ENCODE data around the gene PPP1R18. TPM values are rescaled to one million over a fixed set of nuclear protein-coding genes. Genes with fewer than 3 reads are reported as not detected.
"Not testable (repeated sequence)": the region's sequence is repeated elsewhere in the genome, so short reads cannot be mapped to it uniquely, and the experiment has no call there.

PPP1R18 gene
- total RNA-seq, 1 donor from 2014 or later: 71.0 TPM

DNA sequence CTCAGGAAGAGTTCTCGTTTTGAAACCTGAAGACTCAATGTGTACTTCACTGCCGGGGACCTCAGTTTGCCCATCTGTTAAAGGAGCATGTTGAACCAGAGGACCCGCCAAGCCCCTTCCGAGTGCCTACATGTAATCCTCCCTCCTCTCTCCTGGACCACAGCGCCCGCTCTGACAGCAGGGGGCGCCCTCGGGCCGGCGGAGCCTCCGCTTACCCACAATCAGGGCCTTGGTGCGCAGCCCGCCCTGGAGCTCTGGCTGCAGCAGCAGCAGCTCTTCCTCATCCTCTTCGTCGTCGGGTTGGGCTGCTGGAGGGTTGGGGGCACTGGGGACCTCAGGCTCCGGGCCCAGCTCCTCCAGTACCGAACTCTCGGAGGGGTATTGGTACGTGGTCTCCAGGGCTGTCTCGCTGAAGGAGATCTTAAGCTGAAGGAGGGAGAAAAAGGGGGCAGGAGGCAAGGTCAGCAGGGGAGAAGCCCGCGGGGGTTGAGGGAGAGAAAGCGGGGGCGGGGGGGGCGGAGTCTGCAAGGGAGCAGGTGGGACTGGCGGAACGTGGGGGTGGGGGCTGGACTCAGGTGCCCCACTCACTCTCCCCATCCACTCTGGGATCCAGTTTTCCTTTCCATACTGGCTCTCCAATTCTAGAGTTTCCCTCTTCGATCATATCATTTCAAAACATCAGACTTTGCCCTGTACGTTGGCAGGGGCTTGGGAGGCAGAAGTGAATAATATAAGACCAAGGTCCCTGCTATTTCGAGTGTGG, 7.3 kb downstream of the PPP1R18 start:
- Mint-ChIP-seq H3K9me3 (no peaks in the 10 kb centered on the region), H3K4me1 (peaks cover 54% of the 10 kb centered on the region), H3K4me3 (peak overlapping the region; percentile 68), H3K36me3 (ENCODE audit: low read depth) (peaks cover 16% of the 10 kb centered on the region), H3K27me3 (ENCODE audit: low read depth) (no peaks in the 10 kb centered on the region), H3K27ac (ENCODE audit: unreplicated experiment) (no peak overlapping the region)
- peak; percentile 94 for DNase-seq (ENCODE audit: low read depth, low spot score)
- TF ChIP-seq, protein P1, sequence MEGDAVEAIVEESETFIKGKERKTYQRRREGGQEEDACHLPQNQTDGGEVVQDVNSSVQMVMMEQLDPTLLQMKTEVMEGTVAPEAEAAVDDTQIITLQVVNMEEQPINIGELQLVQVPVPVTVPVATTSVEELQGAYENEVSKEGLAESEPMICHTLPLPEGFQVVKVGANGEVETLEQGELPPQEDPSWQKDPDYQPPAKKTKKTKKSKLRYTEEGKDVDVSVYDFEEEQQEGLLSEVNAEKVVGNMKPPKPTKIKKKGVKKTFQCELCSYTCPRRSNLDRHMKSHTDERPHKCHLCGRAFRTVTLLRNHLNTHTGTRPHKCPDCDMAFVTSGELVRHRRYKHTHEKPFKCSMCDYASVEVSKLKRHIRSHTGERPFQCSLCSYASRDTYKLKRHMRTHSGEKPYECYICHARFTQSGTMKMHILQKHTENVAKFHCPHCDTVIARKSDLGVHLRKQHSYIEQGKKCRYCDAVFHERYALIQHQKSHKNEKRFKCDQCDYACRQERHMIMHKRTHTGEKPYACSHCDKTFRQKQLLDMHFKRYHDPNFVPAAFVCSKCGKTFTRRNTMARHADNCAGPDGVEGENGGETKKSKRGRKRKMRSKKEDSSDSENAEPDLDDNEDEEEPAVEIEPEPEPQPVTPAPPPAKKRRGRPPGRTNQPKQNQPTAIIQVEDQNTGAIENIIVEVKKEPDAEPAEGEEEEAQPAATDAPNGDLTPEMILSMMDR (conservative IDR thresholded peaks at IDR 0.05): peak; percentile 97

DNA sequence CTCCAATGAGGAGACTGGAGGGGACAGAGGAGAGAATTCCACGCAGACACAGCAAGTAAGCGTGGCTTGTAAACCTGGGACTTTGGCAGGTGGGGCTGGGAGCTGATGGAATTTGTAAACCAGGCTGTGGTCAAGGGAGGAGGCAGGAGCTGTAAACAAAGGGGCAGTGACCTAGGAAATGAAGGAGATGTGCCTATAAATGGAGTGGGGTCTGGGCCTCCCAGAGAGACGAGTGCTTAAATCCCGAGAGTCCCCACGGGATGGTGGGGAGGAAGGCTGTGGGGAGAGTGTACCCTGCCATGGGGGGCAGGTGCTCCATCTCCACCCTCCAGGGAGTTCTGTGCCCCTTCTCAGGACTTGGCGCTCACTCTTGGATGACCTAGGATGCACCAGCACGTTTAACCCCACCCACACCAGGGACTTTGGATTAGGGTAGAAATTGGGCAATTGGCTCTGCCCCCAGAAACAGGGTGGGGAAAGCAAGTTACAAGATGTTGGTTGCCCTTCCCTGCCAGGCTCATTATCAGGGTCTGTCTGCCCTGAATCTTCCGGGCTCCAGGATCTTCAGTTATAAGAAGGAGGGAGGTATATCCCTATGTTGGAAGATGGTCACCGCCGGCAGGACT, 9.7 kb downstream of the PPP1R18 start:
- Mint-ChIP-seq H3K27ac (ENCODE audit: unreplicated experiment) (no peak overlapping the region), H3K9me3 (no peaks in the 10 kb centered on the region), H3K4me3 (peak overlapping the region; percentile 12), H3K4me1 (peaks cover 39% of the 10 kb centered on the region), H3K36me3 (ENCODE audit: low read depth) (peaks cover 13% of the 10 kb centered on the region), H3K27me3 (ENCODE audit: low read depth) (no peaks in the 10 kb centered on the region)
- TF ChIP-seq, protein P1 (conservative IDR thresholded peaks at IDR 0.05): no peak
- no peak for DNase-seq (ENCODE audit: low read depth, low spot score)

DNA sequence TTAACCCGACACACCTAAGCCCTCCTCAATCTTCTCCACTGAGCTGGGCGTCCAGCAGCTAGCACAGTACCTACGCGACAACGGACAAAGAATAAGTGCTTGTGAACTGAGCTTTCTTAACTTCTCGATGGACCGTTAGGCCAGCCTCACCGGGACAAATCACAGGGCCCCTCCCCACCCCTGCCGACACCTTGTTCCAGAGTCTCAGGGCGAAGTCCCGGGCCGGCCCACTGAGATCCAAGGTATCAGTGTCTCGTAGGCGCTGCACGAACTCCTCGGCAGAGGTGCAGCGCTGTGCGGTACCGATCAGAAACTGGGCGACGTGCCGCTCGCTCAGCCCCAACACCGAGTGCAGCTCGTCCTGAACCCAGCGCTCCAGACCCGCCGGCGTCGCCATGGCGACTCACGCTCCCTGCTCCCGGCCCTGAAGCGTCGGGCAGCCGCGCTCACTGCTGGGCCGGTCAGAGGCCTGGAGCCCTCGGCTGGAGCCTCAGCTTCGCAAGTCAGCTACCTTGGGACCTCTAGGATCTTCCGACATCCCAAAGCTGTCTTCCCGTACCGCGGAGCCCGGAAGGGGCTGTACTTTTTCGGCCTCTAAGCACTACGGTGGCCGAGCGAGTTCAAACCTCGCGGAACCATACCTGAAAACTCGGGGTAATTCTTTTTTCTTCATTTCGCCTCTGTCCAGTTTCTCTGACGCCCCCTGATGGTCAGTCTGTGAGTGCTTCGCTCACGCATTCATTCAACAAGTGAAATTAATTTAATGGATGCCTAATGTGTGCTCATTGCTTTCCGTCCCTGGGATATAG, 13.8 kb downstream of the PPP1R18 start, which contains the start of gene DHX16:
Gene DHX16 (minus strand): TSS at position 562 of the 809 bp plus-strand sequence. CDS start 165 bp downstream, at position 397.
- Mint-ChIP-seq H3K4me3 (peak within 1 kb of the TSS; percentile 90), H3K9me3 (no peaks in the 10 kb centered on the region), H3K36me3 (ENCODE audit: low read depth) (peaks cover 10% of the 10 kb centered on the region), H3K27me3 (ENCODE audit: low read depth) (no peaks in the 10 kb centered on the region), H3K4me1 (peaks cover 18% of the 10 kb centered on the region), H3K27ac (ENCODE audit: unreplicated experiment) (peak within 1 kb of the TSS; percentile 28)
- TF ChIP-seq, protein P1 (conservative IDR thresholded peaks at IDR 0.05): peak; percentile 90
- DNase-seq (ENCODE audit: low read depth, low spot score): peak; percentile 97

DNA sequence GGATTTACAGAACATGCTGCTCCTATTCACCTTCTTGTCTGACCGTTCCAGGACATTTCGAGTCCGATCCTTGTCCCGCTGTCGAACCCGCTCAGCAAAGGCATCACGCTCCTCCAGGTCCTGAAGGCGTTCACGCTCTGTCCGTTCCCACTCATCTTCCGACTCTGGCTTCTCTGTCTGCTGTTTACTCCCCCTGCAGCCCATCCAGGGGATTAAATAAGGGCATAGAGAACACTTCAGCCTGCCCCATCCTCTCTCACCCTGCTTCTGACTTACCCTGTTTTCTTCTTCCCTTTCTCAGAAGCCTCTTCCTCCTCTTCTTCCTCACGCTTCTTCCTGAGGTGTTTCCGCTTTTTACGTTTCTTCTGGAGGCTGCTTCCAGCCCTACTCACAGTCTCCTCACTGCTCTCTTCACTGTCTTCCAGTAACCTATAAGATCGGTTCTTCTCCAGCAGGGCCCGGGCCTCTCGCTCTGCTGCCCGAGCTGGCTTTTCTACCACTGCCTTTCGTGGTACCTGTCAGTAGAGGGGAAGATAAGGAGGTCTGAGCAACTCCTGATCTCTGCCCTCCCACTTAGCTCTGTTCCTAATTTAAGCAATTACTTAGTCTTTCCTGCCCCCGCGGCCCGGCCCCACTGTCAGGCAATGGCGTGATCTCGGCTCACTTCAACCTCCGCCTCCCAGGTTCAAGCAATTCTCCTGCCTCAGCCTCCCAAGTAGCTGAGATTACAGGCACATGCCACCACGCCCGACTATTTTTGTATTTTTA, 15.5 kb downstream of the PPP1R18 start:
- H3K9me3 Mint-ChIP-seq: no peaks in the 10 kb centered on the region
- H3K36me3 Mint-ChIP-seq (ENCODE audit: low read depth): peaks cover 3% of the 10 kb centered on the region
- H3K4me3 Mint-ChIP-seq: peak overlapping the region; percentile 82
- no peak overlapping the region for H3K27ac Mint-ChIP-seq (ENCODE audit: unreplicated experiment)
- H3K27me3 Mint-ChIP-seq (ENCODE audit: low read depth): no peaks in the 10 kb centered on the region
- H3K4me1 Mint-ChIP-seq: peaks cover 14% of the 10 kb centered on the region
- TF ChIP-seq, protein P1 (conservative IDR thresholded peaks at IDR 0.05): peak; percentile 43
- DNase-seq (ENCODE audit: low read depth, low spot score): no peak

DNA sequence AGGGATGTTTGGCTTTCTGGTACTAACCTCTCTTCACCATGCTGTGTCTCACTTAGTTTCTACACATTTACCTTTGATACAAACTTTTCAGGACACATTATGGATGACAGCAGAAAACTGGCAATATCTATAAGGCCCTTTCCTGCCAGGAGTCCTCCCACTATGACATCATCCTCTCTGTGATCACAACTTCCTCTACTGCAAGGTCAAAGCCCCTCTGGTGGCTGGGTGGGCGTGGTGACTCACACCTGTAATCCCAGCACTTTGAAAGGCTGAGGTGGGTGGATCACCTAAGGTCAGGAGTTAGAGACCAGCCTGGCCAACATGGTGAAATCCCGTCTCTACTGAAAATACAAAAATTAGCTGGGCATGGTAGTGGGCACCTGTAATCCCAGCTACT, 20.1 kb downstream of the PPP1R18 start:
- not testable (repeated sequence) for H3K4me3 Mint-ChIP-seq; H3K9me3 Mint-ChIP-seq; H3K27ac Mint-ChIP-seq (ENCODE audit: unreplicated experiment); H3K4me1 Mint-ChIP-seq; H3K27me3 Mint-ChIP-seq (ENCODE audit: low read depth); DNase-seq (ENCODE audit: low read depth, low spot score)
- peaks cover 11% of the 10 kb centered on the region for H3K36me3 Mint-ChIP-seq (ENCODE audit: low read depth)
